ENCODE measurements around the gene ERBB3. TPM values are rescaled to one million over a fixed set of nuclear protein-coding genes. Genes with fewer than 3 reads are reported as not detected.
"Not testable (repeated sequence)": the region's sequence is repeated elsewhere in the genome, so short reads cannot be mapped to it uniquely, and the experiment has no call there.

ERBB3 gene
- polyA plus RNA-seq = 0.83 TPM

DNA sequence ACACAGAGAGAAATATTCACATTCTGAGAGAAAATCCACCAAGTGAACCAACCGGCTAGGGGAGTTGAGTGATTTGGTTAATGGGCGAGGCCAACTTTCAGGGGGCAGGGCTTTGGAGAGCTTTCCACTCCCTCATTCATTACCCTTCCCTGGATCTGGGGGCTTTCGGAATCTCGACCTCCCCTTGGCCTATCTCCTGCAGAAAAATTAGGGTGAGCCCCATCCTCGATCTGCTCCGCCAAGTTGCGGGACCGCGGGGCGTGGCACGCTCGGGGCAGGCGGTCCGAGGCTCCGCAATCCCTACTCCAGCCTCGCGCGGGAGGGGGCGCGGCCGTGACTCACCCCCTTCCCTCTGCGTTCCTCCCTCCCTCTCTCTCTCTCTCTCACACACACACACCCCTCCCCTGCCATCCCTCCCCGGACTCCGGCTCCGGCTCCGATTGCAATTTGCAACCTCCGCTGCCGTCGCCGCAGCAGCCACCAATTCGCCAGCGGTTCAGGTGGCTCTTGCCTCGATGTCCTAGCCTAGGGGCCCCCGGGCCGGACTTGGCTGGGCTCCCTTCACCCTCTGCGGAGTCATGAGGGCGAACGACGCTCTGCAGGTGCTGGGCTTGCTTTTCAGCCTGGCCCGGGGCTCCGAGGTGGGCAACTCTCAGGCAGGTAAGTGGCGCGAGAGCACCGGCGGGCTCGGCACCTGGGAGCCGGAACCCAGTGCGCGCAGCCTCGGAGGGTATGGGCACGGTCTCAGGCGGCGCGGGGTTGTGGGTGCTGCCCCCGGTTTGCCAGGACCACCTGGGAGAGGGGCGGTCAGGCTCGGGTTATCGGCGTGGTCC, at the start of gene ERBB3:
Gene ERBB3 (plus strand): TSS at position 443 of the 833 bp plus-strand sequence. CDS start 136 bp downstream, at position 579.
- Mint-ChIP-seq H3K27me3 (peaks cover 18% of the 10 kb centered on the region), H3K36me3 (no peaks in the 10 kb centered on the region), H3K27ac (no peak within 1 kb of the TSS), H3K4me1 (peaks cover 0 to 10% (median 1%) of the 10 kb centered on the region in 3 donors), H3K4me3 (peak within 1 kb of the TSS; percentile 78 to 93 (median 88)), H3K9me3 (no peaks in the 10 kb centered on the region)

DNA sequence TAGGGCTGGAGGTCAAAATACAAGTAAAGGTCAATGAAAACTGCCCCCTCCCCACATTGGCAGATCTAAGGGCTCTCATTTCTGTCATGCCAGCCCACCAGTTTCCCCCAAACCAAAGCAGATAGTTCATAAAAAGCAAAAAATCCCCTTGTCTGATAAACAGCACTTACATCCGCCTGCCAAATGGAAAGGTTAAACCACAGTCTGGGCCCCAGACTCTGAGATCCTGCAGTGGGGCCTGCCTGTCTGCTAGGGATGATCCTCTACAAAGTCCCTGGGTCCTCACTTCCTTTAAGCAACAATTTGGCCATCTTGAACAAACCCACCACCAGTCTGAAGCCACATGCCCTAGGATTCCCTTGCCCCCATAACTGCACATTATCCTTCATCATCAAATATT, 48.0 kb upstream of the ERBB3 start:
- Mint-ChIP-seq H3K4me3 (no peak overlapping the region), H3K4me1 (peaks cover 0 to 1% (median 0%) of the 10 kb centered on the region in 3 donors)

DNA sequence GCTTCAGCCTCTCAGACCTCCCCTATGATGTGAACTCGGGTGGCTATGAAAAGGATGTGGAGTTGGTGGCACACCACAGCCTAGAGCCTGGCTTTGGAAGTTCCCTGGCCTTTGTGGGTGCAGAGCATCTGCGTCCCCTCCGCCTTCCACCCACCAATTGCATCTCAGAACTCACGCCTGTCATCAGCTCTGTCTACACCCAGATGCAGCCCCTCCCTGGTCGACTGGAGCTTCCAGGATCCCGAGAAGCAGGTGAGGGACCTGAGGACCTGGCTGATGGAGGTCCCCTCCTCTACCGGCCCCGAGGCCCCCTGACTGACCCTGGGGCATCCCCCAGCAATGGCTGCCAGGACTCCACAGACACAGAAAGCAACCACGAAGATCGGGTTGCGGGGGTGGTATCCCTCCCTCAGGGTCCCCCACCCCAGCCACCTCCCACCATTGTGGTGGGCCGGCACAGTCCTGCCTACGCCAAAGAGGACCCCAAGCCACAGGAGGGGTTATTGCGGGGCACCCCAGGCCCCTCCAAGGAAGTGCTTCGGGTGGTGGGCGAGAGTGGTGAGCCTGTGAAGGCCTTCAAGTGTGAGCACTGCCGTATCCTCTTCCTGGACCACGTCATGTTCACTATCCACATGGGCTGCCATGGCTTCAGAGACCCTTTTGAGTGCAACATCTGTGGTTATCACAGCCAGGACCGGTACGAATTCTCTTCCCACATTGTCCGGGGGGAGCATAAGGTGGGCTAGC, 45.2 kb upstream of the ERBB3 start:
- H3K27ac Mint-ChIP-seq = no peak overlapping the region
- no peaks in the 10 kb centered on the region for H3K9me3 Mint-ChIP-seq
- peaks cover 0 to 1% (median 0%) of the 10 kb centered on the region in 3 donors for H3K4me1 Mint-ChIP-seq
- H3K27me3 Mint-ChIP-seq = no peaks in the 10 kb centered on the region
- H3K4me3 Mint-ChIP-seq = no peak overlapping the region
- H3K36me3 Mint-ChIP-seq = peaks cover 10% of the 10 kb centered on the region

More for the DNA sequence above, 48.0 kb upstream of the ERBB3 start:
- Mint-ChIP-seq H3K36me3 (peaks cover 10% of the 10 kb centered on the region), H3K27ac (no peak overlapping the region), H3K9me3 (no peaks in the 10 kb centered on the region), H3K27me3 (no peaks in the 10 kb centered on the region)

DNA sequence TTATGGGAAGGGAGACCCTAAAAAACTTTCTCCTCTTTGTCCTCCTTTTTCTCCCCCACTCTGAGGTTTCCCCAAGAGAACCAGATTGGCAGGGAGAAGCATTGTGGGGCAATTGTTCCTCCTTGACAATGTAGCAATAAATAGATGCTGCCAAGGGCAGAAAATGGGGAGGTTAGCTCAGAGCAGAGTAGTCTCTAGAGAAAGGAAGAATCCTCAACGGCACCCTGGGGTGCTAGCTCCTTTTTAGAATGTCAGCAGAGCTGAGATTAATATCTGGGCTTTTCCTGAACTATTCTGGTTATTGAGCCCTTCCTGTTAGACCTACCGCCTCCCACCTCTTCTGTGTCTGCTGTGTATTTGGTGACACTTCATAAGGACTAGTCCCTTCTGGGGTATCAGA, 42.8 kb upstream of the ERBB3 start:
- H3K4me1 Mint-ChIP-seq = peaks cover 2 to 5% (median 4%) of the 10 kb centered on the region in 3 donors
- H3K27ac Mint-ChIP-seq = peak overlapping the region in 1 of 3 donors; percentile 39
- no peak overlapping the region for H3K4me3 Mint-ChIP-seq
- peaks cover 8% of the 10 kb centered on the region for H3K36me3 Mint-ChIP-seq
- no peaks in the 10 kb centered on the region for H3K9me3 Mint-ChIP-seq
- H3K27me3 Mint-ChIP-seq = no peaks in the 10 kb centered on the region

DNA sequence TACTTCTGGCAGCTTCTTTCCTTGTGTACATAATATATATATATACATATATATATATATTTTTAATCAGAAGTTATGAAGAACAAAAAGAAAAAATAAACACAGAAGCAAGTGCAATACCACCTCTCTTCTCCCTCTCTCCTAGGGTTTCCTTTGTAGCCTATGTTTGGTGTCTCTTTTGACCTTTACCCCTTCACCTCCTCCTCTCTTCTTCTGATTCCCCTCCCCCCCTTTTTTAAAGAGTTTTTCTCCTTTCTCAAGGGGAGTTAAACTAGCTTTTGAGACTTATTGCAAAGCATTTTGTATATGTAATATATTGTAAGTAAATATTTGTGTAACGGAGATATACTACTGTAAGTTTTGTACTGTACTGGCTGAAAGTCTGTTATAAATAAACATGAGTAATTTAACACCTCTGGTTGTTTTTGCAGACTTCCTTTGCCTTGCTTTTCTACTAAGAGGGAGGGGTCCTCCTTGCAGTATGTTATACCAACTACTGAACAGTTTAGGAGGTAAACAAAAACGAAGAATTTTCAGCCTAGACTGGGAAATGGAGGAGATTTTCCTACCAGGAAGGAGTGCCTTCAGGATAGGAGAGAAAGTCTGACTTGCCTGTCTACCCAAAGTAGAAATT, 41.8 kb upstream of the ERBB3 start:
- H3K4me3 Mint-ChIP-seq = peak overlapping the region in 1 of 4 donors; percentile 22

DNA sequence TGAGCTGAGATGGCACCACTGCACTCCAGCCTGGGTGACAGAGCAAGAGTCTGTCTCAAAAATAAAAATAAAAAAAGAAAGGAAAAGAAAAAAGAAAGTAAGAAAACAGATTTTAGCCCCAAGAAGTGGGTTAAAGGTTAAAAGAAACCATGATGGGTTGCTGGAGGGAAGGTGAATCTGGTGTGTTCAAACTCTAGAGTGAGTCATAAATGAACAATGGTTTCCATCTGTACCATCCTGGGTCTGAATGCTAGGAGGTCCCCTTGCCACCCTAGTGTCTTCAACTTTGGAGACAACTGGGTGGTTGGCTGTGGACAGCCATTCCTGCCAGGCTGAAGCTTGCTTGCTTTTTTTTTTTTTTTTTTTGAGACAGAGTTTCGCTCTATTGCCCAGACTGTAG, 39.8 kb upstream of the ERBB3 start:
- Mint-ChIP-seq H3K36me3 (peaks cover 11% of the 10 kb centered on the region), H3K27ac (peak overlapping the region in 1 of 3 donors; percentile 88), H3K27me3 (no peaks in the 10 kb centered on the region), H3K9me3 (no peaks in the 10 kb centered on the region), H3K4me3 (no peak overlapping the region), H3K4me1 (peaks cover 10 to 13% (median 12%) of the 10 kb centered on the region in 3 donors)

More for the DNA sequence above, 41.8 kb upstream of the ERBB3 start:
- Mint-ChIP-seq H3K4me1 (peaks cover 9 to 11% (median 10%) of the 10 kb centered on the region in 3 donors), H3K27ac (peak overlapping the region in 1 of 3 donors; percentile 26), H3K9me3 (no peaks in the 10 kb centered on the region), H3K36me3 (peaks cover 8% of the 10 kb centered on the region), H3K27me3 (no peaks in the 10 kb centered on the region)

DNA sequence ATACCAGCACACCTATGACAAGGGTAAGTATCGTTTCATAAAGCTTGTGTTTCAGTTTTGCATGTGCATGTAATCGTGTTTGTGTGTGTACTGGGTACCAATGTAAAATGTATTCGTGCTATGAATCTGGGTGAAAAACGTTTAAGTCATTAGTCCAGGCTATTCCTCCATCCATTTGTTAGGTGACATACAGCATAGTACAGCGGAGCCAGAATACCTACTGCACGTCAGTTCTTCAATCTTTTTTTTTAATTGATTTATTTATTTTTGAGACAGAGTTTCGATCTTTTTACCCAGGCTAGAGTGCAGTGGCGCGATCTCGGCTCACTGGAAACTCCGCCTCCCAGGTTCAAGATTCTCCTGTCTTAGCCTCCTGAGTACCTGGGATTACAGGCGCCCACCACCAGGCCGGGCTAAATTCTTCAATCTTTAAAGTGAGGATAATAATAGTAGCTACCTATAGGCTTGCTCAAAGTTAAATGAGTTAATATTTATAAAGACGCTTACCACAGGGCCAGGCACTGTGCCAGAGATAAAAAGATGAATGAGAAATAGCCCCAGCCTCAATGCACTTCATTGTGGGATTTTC, 38.9 kb upstream of the ERBB3 start:
- H3K36me3 Mint-ChIP-seq = peaks cover 5% of the 10 kb centered on the region
- H3K4me3 Mint-ChIP-seq = peak overlapping the region; percentile 91 to 100 (median 98)
- H3K27me3 Mint-ChIP-seq = no peaks in the 10 kb centered on the region
- peaks cover 8 to 13% (median 12%) of the 10 kb centered on the region in 3 donors for H3K4me1 Mint-ChIP-seq
- H3K9me3 Mint-ChIP-seq = no peaks in the 10 kb centered on the region
- peak overlapping the region; percentile 88 to 99 (median 98) for H3K27ac Mint-ChIP-seq

DNA sequence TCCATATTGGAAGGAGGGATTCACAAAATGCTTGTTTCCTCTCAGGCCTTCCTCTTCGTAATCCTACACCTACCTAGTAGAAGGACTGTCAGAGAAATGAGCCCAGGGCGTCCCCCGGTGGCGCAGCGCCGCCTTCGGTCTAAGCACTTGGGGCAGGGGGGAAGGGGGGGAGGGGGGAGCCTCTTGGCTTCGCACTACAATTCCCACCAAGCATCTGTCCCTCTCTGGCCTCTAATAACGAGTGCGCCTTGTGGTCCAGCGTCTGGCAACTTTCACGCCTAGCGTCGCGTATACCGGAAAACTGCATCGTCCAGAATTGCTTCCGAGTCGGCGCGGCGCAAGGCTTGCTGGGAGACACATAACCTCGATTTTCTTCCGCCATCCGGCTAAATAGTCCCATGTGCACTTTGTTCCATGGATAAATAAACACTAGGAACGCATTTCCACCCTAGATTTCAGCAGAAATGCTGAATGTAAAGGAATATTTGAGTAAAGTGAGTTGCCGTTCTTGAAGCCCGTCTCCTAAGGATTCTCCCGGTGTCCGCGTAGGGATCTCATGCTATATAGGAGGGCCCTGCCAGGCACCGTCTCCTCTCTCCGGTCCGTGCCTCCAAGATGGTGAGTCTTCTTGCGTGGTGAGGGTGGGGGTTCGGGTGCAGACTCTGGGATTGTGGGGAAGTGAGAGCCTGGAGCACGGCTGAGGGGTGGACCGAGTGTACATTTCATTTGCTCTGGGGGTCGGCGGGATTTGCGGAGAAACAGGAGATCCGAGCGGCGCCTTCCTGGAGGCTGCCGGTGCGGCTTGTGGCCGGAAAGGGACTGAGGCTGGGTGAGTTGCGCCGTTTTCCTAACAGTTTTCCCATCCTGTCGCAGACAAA, 38.2 kb upstream of the ERBB3 start, which contains the start of gene RPS26:
Gene RPS26 (plus strand): TSS at position 367 of the 878 bp plus-strand sequence. CDS start 249 bp downstream, at position 616.
- Mint-ChIP-seq H3K9me3 (no peaks in the 10 kb centered on the region), H3K4me1 (peaks cover 8 to 13% (median 12%) of the 10 kb centered on the region in 3 donors), H3K27ac (peak within 1 kb of the TSS; percentile 88 to 99 (median 98)), H3K27me3 (no peaks in the 10 kb centered on the region), H3K4me3 (peak within 1 kb of the TSS; percentile 91 to 100 (median 98)), H3K36me3 (peaks cover 5% of the 10 kb centered on the region)

DNA sequence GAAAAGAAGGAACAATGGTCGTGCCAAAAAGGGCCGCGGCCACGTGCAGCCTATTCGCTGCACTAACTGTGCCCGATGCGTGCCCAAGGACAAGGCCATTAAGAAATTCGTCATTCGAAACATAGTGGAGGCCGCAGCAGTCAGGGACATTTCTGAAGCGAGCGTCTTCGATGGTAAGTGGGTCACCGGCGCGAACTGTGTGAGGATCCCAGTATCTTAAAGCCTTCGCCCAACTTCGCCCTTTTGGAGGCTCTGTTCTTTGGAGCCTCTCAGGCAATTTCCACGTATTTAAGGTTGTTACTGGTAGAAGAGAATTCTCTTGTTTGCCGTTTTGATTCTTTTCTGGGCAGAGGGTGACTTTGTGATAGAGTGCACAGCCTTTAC, 37.5 kb upstream of the ERBB3 start:
- not testable (repeated sequence) for H3K27me3 Mint-ChIP-seq, H3K9me3 Mint-ChIP-seq, H3K36me3 Mint-ChIP-seq
- Mint-ChIP-seq H3K4me3 (peak overlapping the region; percentile 91 to 100 (median 98)), H3K27ac (peak overlapping the region; percentile 88 to 99 (median 98)), H3K4me1 (peaks cover 12 to 18% (median 15%) of the 10 kb centered on the region in 3 donors)

DNA sequence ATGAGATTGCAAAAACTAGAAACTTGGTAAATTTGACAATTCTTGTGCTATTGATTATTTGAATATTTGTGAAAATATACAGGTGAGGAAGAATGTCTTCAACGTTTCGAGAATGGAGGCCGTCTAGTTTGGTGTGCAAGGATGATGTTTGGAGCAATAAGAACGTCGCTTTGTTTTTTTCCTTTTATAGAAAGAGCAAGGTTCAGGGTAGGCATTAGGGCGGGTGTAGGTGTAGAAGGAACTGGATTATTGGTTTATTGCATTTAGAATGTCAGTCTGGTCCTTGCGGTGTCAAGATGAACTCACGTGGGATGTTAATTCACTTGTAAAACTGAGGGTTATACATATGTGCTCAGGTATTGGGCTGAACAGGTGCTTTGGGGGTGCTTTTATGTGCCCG, 37.1 kb upstream of the ERBB3 start:
- H3K4me1 Mint-ChIP-seq = peaks cover 12 to 18% (median 15%) of the 10 kb centered on the region in 3 donors
- peak overlapping the region; percentile 91 to 100 (median 98) for H3K4me3 Mint-ChIP-seq
- no peaks in the 10 kb centered on the region for H3K9me3 Mint-ChIP-seq
- H3K27me3 Mint-ChIP-seq = no peaks in the 10 kb centered on the region
- peaks cover 5% of the 10 kb centered on the region for H3K36me3 Mint-ChIP-seq
- peak overlapping the region; percentile 88 to 99 (median 98) for H3K27ac Mint-ChIP-seq

DNA sequence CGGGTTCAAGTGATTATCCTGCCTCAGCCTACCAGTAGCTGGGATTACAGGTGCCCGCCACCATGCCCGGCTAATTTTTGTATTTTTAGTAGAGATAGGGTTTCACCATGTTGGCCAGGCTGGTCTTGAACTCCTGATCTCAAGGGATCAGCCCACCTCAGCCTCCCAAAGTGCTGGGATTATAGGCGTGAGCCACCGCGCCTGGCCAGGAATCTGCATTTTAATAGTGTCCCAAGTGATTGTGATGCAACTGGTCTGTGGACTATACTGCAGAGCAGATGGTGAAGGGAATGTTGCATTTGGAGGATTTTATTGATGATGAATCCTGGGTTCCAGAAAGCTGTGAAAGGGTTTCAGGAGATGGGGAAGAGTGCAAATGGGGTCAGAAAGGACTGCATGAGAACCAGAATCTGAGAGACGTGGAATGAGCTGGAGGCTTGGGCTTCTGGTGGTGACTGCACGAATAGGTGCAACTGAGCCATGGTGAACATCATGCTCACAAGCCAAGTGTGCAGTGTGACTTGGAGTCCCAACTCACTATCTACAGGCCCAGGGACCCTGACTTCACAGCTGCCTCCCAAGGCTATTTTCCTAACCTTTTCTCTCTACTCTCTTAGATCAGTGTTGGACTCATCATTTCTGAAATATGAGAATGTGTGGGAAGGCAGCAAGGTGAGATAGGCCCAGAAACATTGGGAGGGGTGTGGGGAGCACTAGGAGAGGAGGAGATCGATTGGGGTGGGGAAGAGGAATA, 33.8 kb upstream of the ERBB3 start:
- Mint-ChIP-seq H3K4me3 (peak overlapping the region in 1 of 4 donors; percentile 18), H3K27me3 (no peaks in the 10 kb centered on the region)

DNA sequence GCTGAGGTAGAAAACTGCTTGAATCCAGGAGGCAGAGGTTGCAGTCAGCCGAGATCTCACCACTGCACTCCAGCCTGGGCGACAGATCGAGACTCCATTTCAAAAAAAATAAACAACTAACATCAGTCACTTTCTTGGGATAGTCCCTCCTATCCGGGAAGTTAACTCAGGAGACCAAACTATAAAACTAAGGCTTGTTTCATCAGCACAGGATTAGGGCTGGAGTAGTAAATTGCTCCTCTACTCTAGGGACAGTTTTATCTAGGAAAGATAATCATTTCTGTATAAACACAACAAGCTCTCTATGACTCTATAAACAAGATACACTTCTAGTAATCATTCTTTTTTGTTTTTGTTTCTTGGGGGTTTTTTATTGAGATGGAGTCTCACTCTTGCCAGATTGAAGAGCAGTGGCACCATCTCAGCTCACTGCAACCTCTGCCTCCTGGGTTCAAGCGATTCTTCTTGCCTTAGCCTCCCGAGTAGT, 26.5 kb upstream of the ERBB3 start:
- Mint-ChIP-seq H3K27me3 (no peaks in the 10 kb centered on the region), H3K27ac (no peak overlapping the region), H3K36me3 (peaks cover 3% of the 10 kb centered on the region), H3K4me1 (no peaks in the 10 kb centered on the region), H3K4me3 (no peak overlapping the region), H3K9me3 (no peaks in the 10 kb centered on the region)

More for the DNA sequence above, 33.8 kb upstream of the ERBB3 start:
- Mint-ChIP-seq H3K36me3 (peaks cover 8% of the 10 kb centered on the region), H3K9me3 (no peaks in the 10 kb centered on the region), H3K27ac (peak overlapping the region in 1 of 3 donors; percentile 38), H3K4me1 (peaks cover 12 to 18% (median 15%) of the 10 kb centered on the region in 3 donors)

DNA sequence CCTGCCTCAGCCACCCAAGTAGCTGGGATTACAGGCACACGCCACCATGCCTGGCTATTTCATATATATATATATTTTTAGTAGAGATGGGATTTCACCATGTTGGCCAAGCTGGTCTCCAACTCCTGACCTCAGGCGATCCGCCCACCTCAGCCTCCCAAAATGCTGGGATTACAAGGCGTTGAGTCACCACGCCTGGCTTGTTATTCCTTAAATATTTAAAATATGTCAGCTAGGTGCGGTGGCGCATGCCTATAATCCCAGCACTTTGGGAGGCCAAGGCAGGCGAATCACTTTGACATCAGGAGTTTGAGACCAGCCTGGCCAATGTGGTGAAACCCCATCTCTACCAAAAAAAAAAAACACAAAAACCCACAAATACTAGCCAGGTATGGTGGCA, 20.0 kb upstream of the ERBB3 start:
- not testable (repeated sequence) for H3K36me3 Mint-ChIP-seq, H3K9me3 Mint-ChIP-seq, H3K4me3 Mint-ChIP-seq, H3K27ac Mint-ChIP-seq, H3K27me3 Mint-ChIP-seq, H3K4me1 Mint-ChIP-seq
